C4-2B (cell line): ENCODE measurements around the gene PTPRN2.

Experiments used
- ZFX ChIP-seq: fragments of 450-650 bp; IDR thresholded peaks from 2 replicates; pipeline ENCODE4 v1.6.1; 2017
- TF ChIP-seq, protein P1 (sequence below): fragments of 450-650 bp; conservative IDR thresholded peaks from 2 replicates; pipeline ENCODE4 v1.5.1; 2017; ENCODE audit warnings: mild to moderate bottlenecking

DNA sequence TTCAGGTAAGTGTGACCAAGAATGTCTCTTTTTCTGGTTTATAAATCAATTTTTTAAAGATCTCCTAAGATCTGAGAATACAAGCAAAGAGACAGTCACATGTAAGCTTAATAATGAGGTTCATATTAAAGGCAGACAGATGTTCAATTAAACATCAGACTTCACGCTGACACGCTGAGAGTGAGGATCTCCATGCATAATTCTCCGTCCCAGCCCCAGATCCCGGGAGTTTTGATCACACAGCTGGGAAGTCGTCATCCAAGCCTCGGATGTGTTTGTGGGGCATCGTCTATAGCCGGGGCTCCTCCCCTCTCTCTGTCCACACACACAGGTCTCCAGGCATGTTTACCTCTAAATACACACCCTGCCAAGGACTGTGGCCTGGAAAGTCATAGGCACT, 223.2 kb downstream of the PTPRN2 start:
- TF ChIP-seq, protein P1, sequence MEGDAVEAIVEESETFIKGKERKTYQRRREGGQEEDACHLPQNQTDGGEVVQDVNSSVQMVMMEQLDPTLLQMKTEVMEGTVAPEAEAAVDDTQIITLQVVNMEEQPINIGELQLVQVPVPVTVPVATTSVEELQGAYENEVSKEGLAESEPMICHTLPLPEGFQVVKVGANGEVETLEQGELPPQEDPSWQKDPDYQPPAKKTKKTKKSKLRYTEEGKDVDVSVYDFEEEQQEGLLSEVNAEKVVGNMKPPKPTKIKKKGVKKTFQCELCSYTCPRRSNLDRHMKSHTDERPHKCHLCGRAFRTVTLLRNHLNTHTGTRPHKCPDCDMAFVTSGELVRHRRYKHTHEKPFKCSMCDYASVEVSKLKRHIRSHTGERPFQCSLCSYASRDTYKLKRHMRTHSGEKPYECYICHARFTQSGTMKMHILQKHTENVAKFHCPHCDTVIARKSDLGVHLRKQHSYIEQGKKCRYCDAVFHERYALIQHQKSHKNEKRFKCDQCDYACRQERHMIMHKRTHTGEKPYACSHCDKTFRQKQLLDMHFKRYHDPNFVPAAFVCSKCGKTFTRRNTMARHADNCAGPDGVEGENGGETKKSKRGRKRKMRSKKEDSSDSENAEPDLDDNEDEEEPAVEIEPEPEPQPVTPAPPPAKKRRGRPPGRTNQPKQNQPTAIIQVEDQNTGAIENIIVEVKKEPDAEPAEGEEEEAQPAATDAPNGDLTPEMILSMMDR: no peak
- TF ChIP-seq ZFX: no peak
